PC-3 (cell line): ENCODE data around the gene TIMM17A. TPM values are rescaled to one million over a fixed set of nuclear protein-coding genes. Genes with fewer than 3 reads are reported as not detected.

Source experiments
- ATAC-seq: fragments of 200-7000 bp; cut with Tn5 transposase; 2 replicates; pipeline ENCODE4 v1.9.1; 2020; ENCODE audit warnings: mild to moderate bottlenecking, moderate library complexity
- BruUV-seq: library from RNA; stranded (reverse); fragments of 400-500 nt; replicated peaks from 2 replicates; lab custom pipeline; 2021; lab: Mats Ljungman, UMichigan
- CTCF ChIA-PET: fragments of 300-600 bp; sonication (Branson Sonifier 250); formaldehyde crosslinking; loops from one replicate; lab custom pipeline; 2022; ENCODE audit warnings: antibody characterized with exemption; lab: Charles Lee
- POLR2A ChIA-PET: fragments of 300-600 bp; sonication (Branson Sonifier 250); formaldehyde crosslinking; loops from one replicate; lab custom pipeline; 2022; ENCODE audit warnings: antibody characterized with exemption; ENCODE audit not compliant: unreplicated experiment; lab: Charles Lee
- DNase-seq: peaks from one replicate; pipeline ENCODE4 v3.0.0-alpha.2; 2015
- H2AFZ ChIP-seq: fragments of 300-600 bp; sonication (generic); 2 replicates; pipeline ENCODE4 v1.6.0; 2016; ENCODE audit warnings: antibody characterized with exemption, low read length
- H3F3A ChIP-seq: fragments of 300-600 bp; sonication (generic); one replicate; pipeline ENCODE4 v1.6.0; 2017; ENCODE audit warnings: antibody characterized with exemption, low read length, control low read depth, mild to moderate bottlenecking; ENCODE audit not compliant: unreplicated experiment
- H3K27ac ChIP-seq: fragments of 300-600 bp; sonication (generic); 2 replicates; pipeline ENCODE4 v1.5.1; 2016; ENCODE audit warnings: mild to moderate bottlenecking, low read length
- H3K27me3 ChIP-seq: fragments of 300-600 bp; sonication (generic); 2 replicates; pipeline ENCODE4 v1.6.1; 2016; ENCODE audit warnings: low read length, mixed read lengths
- H3K36me3 ChIP-seq: fragments of 300-600 bp; sonication (generic); 2 replicates; pipeline ENCODE4 v1.6.1; 2016; ENCODE audit warnings: low read depth, mixed run types, low read length, mixed read lengths
- H3K4me1 ChIP-seq: fragments of 300-600 bp; sonication (generic); 2 replicates; pipeline ENCODE4 v1.5.1; 2016; ENCODE audit warnings: low read length; ENCODE audit not compliant: insufficient read depth
- H3K4me2 ChIP-seq: fragments of 300-600 bp; sonication (generic); 2 replicates; pipeline ENCODE4 v1.6.0; 2016; ENCODE audit warnings: low read length
- H3K4me3 ChIP-seq: fragments of 300-600 bp; sonication (generic); 2 replicates; pipeline ENCODE4 v1.5.1; 2016; ENCODE audit warnings: mild to moderate bottlenecking, low read length, mixed read lengths
- H3K79me2 ChIP-seq: fragments of 300-600 bp; sonication (generic); 2 replicates; pipeline ENCODE4 v1.6.1; 2017; ENCODE audit warnings: low read length, mixed read lengths
- H3K9ac ChIP-seq: fragments of 300-600 bp; sonication (generic); 2 replicates; pipeline ENCODE4 v1.6.0; 2016; ENCODE audit warnings: mild to moderate bottlenecking, low read length
- H3K9me2 ChIP-seq: fragments of 300-600 bp; sonication (generic); replicated peaks from 2 replicates; pipeline ENCODE4 v1.6.1; 2016; ENCODE audit warnings: mixed run types, low read length, mixed read lengths
- H3K9me3 ChIP-seq: fragments of 300-600 bp; sonication (generic); 2 replicates; pipeline ENCODE4 v1.6.1; 2016; ENCODE audit warnings: low read length, mixed read lengths
- H4K20me1 ChIP-seq: fragments of 300-600 bp; sonication (generic); 2 replicates; pipeline ENCODE4 v1.6.1; 2016; ENCODE audit warnings: low read length, mixed read lengths
- CTCF ChIP-seq: fragments of 300-600 bp; sonication (generic); conservative IDR thresholded peaks from 2 replicates; pipeline ENCODE4 v1.5.1; 2017; ENCODE audit warnings: antibody characterized with exemption, low read depth, mild to moderate bottlenecking, low read length
- EZH2 ChIP-seq: fragments of 300-600 bp; sonication (generic); IDR thresholded peaks from one replicate; pipeline ENCODE4 v1.6.1; 2017; ENCODE audit warnings: antibody characterized with exemption, mild to moderate bottlenecking, low read length; ENCODE audit not compliant: unreplicated experiment
- EZH2phosphoT487 ChIP-seq: fragments of 300-600 bp; sonication (generic); IDR thresholded peaks from 2 replicates; pipeline ENCODE4 v1.6.1; 2018; ENCODE audit warnings: mild to moderate bottlenecking, antibody characterized with exemption, low read length, borderline replicate concordance
- intact Hi-C: fragments of 100-400 bp; cut with micrococcal nuclease; formaldehyde crosslinking; loops from 2 replicates; pipeline ENCODE4 v1.9.0; 2023
- total RNA-seq: library from RNA; depleted of rRNA; stranded (reverse); fragments of >200 nt; gene quantifications from 2 replicates; pipeline ENCODE4 v1.2.3, GENCODE V29; 2014

Gene TIMM17A
- total RNA-seq, 1 experiment from 2014 or later, result 57.7 TPM

- Histone ChIP-seq H3K4me1 (peaks cover 85% of the 10 kb centered on the region), H3K36me3 (peaks cover 32% of the 10 kb centered on the region), H3K79me2 (peaks cover 43% of the 10 kb centered on the region), H3K9ac (no peak overlapping the region), H3K9me2 (no peaks in the 10 kb centered on the region), H3K9me3 (no peaks in the 10 kb centered on the region), H3K27ac (peak overlapping the region; percentile 99), H3K4me3 (no peak overlapping the region), H3F3A (no peaks in the 10 kb centered on the region), H3K4me2 (peak overlapping the region; percentile 98), H2AFZ (no peak overlapping the region), H3K27me3 (no peaks in the 10 kb centered on the region), H4K20me1 (peaks cover 36% of the 10 kb centered on the region)
- BruUV-seq, result no TSS peak
- TF ChIP-seq EZH2 (no peak), EZH2phosphoT487 (no peak), CTCF (no peak)
- ChIA-PET POLR2A (interaction anchor here (0.5 to 1.6 kb wide), 4 partner anchors 17 to 119 kb away, joined by 3 to 7 read pairs (median 5); no protein-coding TSS in a partner anchor), CTCF (no interaction called here)
- ATAC-seq (no peak), DNase-seq (no peak)
- intact Hi-C loops, result no loop called here
These were observed 61.8 kb downstream of the TIMM17A start for GRCh38 chr1:202016811-202017748.

GRCh38 chr1:202017749-202018467 lies 62.6 kb downstream of the TIMM17A start:
- Histone ChIP-seq H3K4me2 (peak overlapping the region; percentile 77), H3K4me3 (peak overlapping the region; percentile 49; the same call in 1 of the 2 replicates), H3K9ac (peak overlapping the region; percentile 73), H3K9me2 (no peaks in the 10 kb centered on the region), H4K20me1 (peaks cover 28% of the 10 kb centered on the region), H3F3A (no peaks in the 10 kb centered on the region), H3K4me1 (peaks cover 85% of the 10 kb centered on the region), H3K79me2 (peaks cover 35% of the 10 kb centered on the region), H3K9me3 (no peaks in the 10 kb centered on the region), H3K36me3 (peaks cover 24% of the 10 kb centered on the region), H3K27me3 (no peaks in the 10 kb centered on the region), H2AFZ (no peak overlapping the region), H3K27ac (peak overlapping the region; percentile 99)
- ATAC-seq, result peak; percentile 12
- ChIA-PET CTCF (no interaction called here), POLR2A (interaction anchor here (1.6 kb wide), 1 partner anchor 17 kb away, joined by 7 read pairs; no protein-coding TSS in a partner anchor)
- TF ChIP-seq CTCF, result no peak
- TF ChIP-seq EZH2phosphoT487, result no peak
- TF ChIP-seq EZH2, result no peak
- TSS peak; percentile 45 for BruUV-seq
- peak; percentile 43 for DNase-seq
- intact Hi-C loops, result loop anchor here (1.0 to 2.0 kb wide), 3 partner anchors 8 to 40 kb away; partner anchors contain the start of gene ELF3
